GM12878 (cell line): ENCODE results near the gene ZMIZ2. TPM values are rescaled to one million over a fixed set of nuclear protein-coding genes. Genes with fewer than 3 reads are reported as not detected.

Experiments used
- ATAC-seq: fragments of 200-7000 bp; cut with Tn5 transposase; 3 replicates; pipeline ENCODE4 v1.9.1; 2020; ENCODE audit warnings: mild to moderate bottlenecking, moderate library complexity
- BruUV-seq: library from RNA; stranded (reverse); fragments of 400-500 nt; replicated peaks from 2 replicates; lab custom pipeline; 2021; lab: Mats Ljungman, UMichigan
- CTCF ChIA-PET: fragments of 300-600 bp; sonication (Branson Sonifier 250); formaldehyde crosslinking; extraction: SDS; loops from one replicate; lab custom pipeline; 2021; ENCODE audit warnings: inconsistent platforms; lab: Yijun Ruan, JAX
- POLR2A ChIA-PET: fragments of 350-600 bp; formaldehyde crosslinking; extraction: SDS; loops from one replicate; lab custom pipeline; 2021; ENCODE audit warnings: inconsistent platforms; lab: Charles Lee
- RAD21 ChIA-PET: fragments of 300-600 bp; sonication (Branson Sonifier 250); formaldehyde crosslinking; loops from one replicate; lab custom pipeline; 2023; ENCODE audit warnings: antibody characterized with exemption; ENCODE audit not compliant: unreplicated experiment; lab: Charles Lee
- SMC1A ChIA-PET: fragments of 300-600 bp; sonication (Branson Sonifier 250); formaldehyde crosslinking; loops from one replicate; lab custom pipeline; 2023; ENCODE audit not compliant: unreplicated experiment, uncharacterized antibody; lab: Charles Lee
- DNase-seq: peaks from one replicate; pipeline ENCODE4 v3.0.0-alpha.2; 2011; ENCODE audit warnings: low read depth, low spot score
- FAIRE-seq: peaks from 3 replicates; lab custom pipeline; 2011; peaks lifted over from hg19 to GRCh38; lab: Jason Lieb, UNC
- H2AFZ ChIP-seq: 2 replicates; pipeline ENCODE4 v1.6.0; 2011; ENCODE audit warnings: low read depth, low read length, control low read depth; ENCODE audit not compliant: control insufficient read depth
- H3K27ac ChIP-seq: 2 replicates; pipeline ENCODE4 v1.5.1; 2011; ENCODE audit warnings: control low read depth; ENCODE audit not compliant: control insufficient read depth, insufficient read depth
- H3K27me3 ChIP-seq, 2 experiments: replicated peaks in 1 of 2; 2 replicates each; pipeline versions ENCODE4 v1.6.0 to v1.6.1; 2011; ENCODE audit warnings: low read length in 1 of 2; ENCODE audit not compliant: control insufficient read depth in 2 of 2, insufficient read depth in 2 of 2
- H3K36me3 ChIP-seq, 2 experiments: 2 replicates each; pipeline ENCODE4 v1.5.1; 2011; ENCODE audit warnings: low read length in 1 of 2; ENCODE audit not compliant: control insufficient read depth in 2 of 2, insufficient read depth in 2 of 2
- H3K4me1 ChIP-seq: 2 replicates; pipeline ENCODE4 v1.6.1; 2011; ENCODE audit warnings: mild to moderate bottlenecking, low read length, moderate library complexity, mixed read lengths; ENCODE audit not compliant: control insufficient read depth, insufficient read depth
- H3K4me2 ChIP-seq: 2 replicates; pipeline ENCODE4 v1.6.0; 2011; ENCODE audit warnings: control low read depth; ENCODE audit not compliant: control insufficient read depth, insufficient read depth
- H3K4me3 ChIP-seq: fragments of 200-600 bp; sonication (generic); 2 replicates; pipeline ENCODE4 v1.5.1; 2016
- H3K79me2 ChIP-seq: 2 replicates; pipeline ENCODE4 v1.6.0; 2011; ENCODE audit warnings: low read length; ENCODE audit not compliant: control insufficient read depth, insufficient read depth
- H3K9ac ChIP-seq: 2 replicates; pipeline ENCODE4 v1.8.0; 2011; ENCODE audit warnings: low read length, control low read depth, mixed read lengths; ENCODE audit not compliant: control insufficient read depth, insufficient read depth
- H3K9me3 ChIP-seq: replicated peaks from 3 replicates; pipeline ENCODE4 v1.5.1; 2011; ENCODE audit warnings: mild to moderate bottlenecking, low read length; ENCODE audit not compliant: control insufficient read depth, insufficient read depth
- H4K20me1 ChIP-seq: 2 replicates; pipeline ENCODE4 v1.6.0; 2011; ENCODE audit not compliant: control insufficient read depth, insufficient read depth
- ATF7 ChIP-seq: fragments of 450-650 bp; IDR thresholded peaks from 2 replicates; pipeline ENCODE4 v1.6.1; 2016; ENCODE audit warnings: low read depth, mild to moderate bottlenecking
- CEBPB ChIP-seq, 2 experiments: fragments of 150-350 bp in 1 of 2; IDR thresholded peaks; 2 replicates each; pipeline ENCODE4 v1.6.1; 2012 to 2014; ENCODE audit warnings: low read depth in 2 of 2, low read length in 2 of 2, borderline replicate concordance in 1 of 2, inconsistent platforms in 1 of 2
- FOXM1 ChIP-seq: IDR thresholded peaks from 2 replicates; pipeline ENCODE4 v1.6.1; 2012; ENCODE audit warnings: low read depth, mild to moderate bottlenecking, inconsistent platforms, low read length, moderate library complexity
- LARP7 ChIP-seq: fragments of 450-650 bp; IDR thresholded peaks from 2 replicates; pipeline ENCODE4 v1.6.1; 2017; ENCODE audit warnings: mild to moderate bottlenecking
- MTA2 ChIP-seq: fragments of 450-650 bp; IDR thresholded peaks from 2 replicates; pipeline ENCODE4 v1.6.1; 2016; ENCODE audit warnings: low read depth, mild to moderate bottlenecking, moderate library complexity
- NBN ChIP-seq: fragments of 450-650 bp; IDR thresholded peaks from 2 replicates; pipeline ENCODE4 v1.6.1; 2016
- PAX5 ChIP-seq: IDR thresholded peaks from 2 replicates; pipeline ENCODE4 v1.6.1; 2011; ENCODE audit warnings: low read depth, low read length, borderline replicate concordance
- RBBP5 ChIP-seq: fragments of 200-600 bp; sonication (generic); conservative IDR thresholded peaks from 2 replicates; pipeline ENCODE4 v1.6.1; 2016
- WGBS: methylation state at CpG from one replicate; pipeline ENCODE4 v1.1.6; 2016; ENCODE audit warnings: low lambda C conversion rate; ENCODE audit not compliant: insufficient replicate concordance, insufficient coverage; ENCODE audit errors: missing lambda C conversion rate; 5-methylcytosine and 5-hydroxymethylcytosine counted together
- in situ Hi-C: fragments of 300-500 bp; cut with MboI; formaldehyde crosslinking; loops from 9 replicates; pipeline ENCODE4 v1.14.3; 2018; ENCODE audit warnings: mixed read lengths
- intact Hi-C: fragments of 100-400 bp; cut with micrococcal nuclease; formaldehyde crosslinking; loops from one replicate; pipeline ENCODE4 v1.14.2; 2022; ENCODE audit not compliant: unreplicated experiment
- polyA plus RNA-seq, 11 experiments: library from polyadenylated mRNA; depleted of rRNA in 4 of 11; unstranded in 6 of 11; stranded (reverse) in 5 of 11; fragments of >200 nt; fragmentation: Nextera tagmentation in 4 of 11; fragmentation: Illumina TruSeq in 1 of 11; extraction: Ambion mirVana in 4 of 11; extraction: Trizol in 1 of 11; gene quantifications; 1 replicate in 1 of 11; 2 replicates in 10 of 11; pipeline versions ENCODE4 v1.2.1 to v1.2.3, GENCODE V29; 2011 to 2016; ENCODE audit warnings: inconsistent platforms in 2 of 11, missing spikeins in 2 of 11, low read depth in 1 of 11
- total RNA-seq, 4 experiments: library from RNA; depleted of rRNA in 3 of 4; stranded (reverse); fragments of >200 nt in 3 of 4; fragmentation: Illumina TruSeq in 1 of 4; extraction: Trizol in 1 of 4; gene quantifications; 2 replicates each; pipeline versions ENCODE4 v1.2.1 to v1.2.3, GENCODE V29; 2013 to 2021
- TF ChIP-seq, protein P1 (sequence below): fragments of 450-650 bp; formaldehyde crosslinking; IDR thresholded peaks from 2 replicates; pipeline ENCODE4 v1.4.0; 2020; ENCODE audit warnings: mild to moderate bottlenecking, moderate library complexity

The ZMIZ2 gene
- total and polyA plus RNA-seq, 10 of the 15 experiments (the other 5 are each of a cell fraction or from before 2014, with no cell fraction given) = 0.71 to 158 (median 17.0) TPM

DNA sequence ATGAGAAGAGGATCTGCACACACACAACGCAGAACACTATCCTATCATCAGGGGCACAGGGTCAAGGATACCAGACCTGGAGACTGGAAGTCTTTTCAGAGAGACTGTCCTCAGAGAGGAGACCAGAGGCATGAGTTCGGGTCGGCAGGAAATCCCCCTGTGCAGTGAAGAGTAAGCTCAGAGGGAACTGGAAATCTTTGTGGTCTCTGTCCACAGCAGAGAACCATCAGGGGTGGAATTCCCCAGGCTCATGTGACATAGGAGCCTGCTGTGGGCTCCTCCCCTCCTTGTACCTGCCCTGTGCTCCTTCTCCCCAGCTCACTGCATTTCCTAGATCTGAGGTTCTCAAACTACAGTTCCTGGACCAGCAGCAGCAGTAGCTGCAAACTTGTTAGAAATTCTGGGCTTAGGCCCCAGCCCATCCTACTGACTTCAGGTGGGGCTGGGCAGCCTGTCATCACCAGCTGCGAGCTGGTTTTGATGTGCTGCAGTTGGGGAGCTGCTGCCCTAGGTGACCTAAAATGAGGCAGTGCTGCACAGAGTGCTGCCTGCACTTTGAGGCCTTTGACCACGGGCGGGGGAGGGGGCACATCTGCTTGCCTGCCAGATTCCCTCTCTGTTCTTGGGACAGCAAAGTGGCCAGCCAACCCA lies 2.4 kb downstream of the ZMIZ2 start (continued):
- TF ChIP-seq, protein P1, sequence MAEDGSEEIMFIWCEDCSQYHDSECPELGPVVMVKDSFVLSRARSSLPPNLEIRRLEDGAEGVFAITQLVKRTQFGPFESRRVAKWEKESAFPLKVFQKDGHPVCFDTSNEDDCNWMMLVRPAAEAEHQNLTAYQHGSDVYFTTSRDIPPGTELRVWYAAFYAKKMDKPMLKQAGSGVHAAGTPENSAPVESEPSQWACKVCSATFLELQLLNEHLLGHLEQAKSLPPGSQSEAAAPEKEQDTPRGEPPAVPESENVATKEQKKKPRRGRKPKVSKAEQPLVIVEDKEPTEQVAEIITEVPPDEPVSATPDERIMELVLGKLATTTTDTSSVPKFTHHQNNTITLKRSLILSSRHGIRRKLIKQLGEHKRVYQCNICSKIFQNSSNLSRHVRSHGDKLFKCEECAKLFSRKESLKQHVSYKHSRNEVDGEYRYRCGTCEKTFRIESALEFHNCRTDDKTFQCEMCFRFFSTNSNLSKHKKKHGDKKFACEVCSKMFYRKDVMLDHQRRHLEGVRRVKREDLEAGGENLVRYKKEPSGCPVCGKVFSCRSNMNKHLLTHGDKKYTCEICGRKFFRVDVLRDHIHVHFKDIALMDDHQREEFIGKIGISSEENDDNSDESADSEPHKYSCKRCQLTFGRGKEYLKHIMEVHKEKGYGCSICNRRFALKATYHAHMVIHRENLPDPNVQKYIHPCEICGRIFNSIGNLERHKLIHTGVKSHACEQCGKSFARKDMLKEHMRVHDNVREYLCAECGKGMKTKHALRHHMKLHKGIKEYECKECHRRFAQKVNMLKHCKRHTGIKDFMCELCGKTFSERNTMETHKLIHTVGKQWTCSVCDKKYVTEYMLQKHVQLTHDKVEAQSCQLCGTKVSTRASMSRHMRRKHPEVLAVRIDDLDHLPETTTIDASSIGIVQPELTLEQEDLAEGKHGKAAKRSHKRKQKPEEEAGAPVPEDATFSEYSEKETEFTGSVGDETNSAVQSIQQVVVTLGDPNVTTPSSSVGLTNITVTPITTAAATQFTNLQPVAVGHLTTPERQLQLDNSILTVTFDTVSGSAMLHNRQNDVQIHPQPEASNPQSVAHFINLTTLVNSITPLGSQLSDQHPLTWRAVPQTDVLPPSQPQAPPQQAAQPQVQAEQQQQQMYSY = no peak
- no peak for TF ChIP-seq CEBPB (IDR thresholded peaks at IDR 0.05; ENCODE audit: borderline replicate concordance in 1 of 2, low read depth in 2 of 2, low read length in 2 of 2)
- TF ChIP-seq MTA2 = peak; percentile 67; the same call in 1 of the 2 replicates
- TF ChIP-seq PAX5 = peak; percentile 77; the same call in 1 of the 2 replicates
- no peak; the same call in 1 of the 2 replicates for TF ChIP-seq LARP7
- TF ChIP-seq FOXM1 = peak; percentile 64; the same call in 1 of the 2 replicates
- peak; percentile 74; the same call in 1 of the 2 replicates for TF ChIP-seq NBN

DNA sequence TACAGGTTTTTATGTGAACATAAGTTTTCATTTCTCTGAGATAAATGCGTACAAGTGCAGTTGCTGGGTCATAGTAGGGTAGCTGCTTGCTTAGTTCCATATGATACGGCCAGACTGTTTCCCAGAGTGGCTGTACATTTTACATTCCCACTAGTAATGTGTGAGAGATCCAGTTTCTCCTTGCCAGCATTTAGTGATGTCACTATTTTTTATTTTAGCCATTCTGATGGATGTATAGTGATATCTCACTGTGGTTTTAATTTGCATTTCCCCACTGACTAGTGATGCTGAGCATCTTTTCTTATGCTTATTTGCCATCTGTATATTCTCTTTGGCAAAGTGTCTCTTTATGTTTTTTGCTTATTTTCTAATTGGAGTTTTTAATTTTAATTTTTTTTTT lies 4.2 kb downstream of the ZMIZ2 start:
- Histone ChIP-seq H3K4me3 (peak overlapping the region; percentile 92; the same call in 1 of the 2 replicates), H3K9ac (no peak overlapping the region), H3K36me3 (peaks cover 8 to 14% of the 10 kb centered on the region in 2 experiments), H3K9me3 (no peaks in the 10 kb centered on the region), H3K4me1 (peaks cover 31% of the 10 kb centered on the region), H2AFZ (no peak overlapping the region), H3K27me3 (no peaks in the 10 kb centered on the region), H3K79me2 (peaks cover 79% of the 10 kb centered on the region), H3K4me2 (peak overlapping the region; percentile 35), H3K27ac (0 out of 2 replicates have a peak overlapping the region, but pooled peaks have one; percentile 92)
- no peak for DNase-seq
- ATAC-seq = no peak
- ChIA-PET POLR2A (interaction anchor here (1.1 to 1.4 kb wide), 3 partner anchors 114 to 147 kb away, joined by 3 to 6 read pairs (median 4); no protein-coding TSS in a partner anchor), CTCF (interaction anchor here (0.7 to 4.1 kb wide), 3 partner anchors 16 to 104 kb away, joined by 3 to 23 read pairs (median 4); partner anchors contain the start of gene H2AZ2), RAD21 (interaction anchor here (1.2 to 6.6 kb wide), 6 partner anchors 17 to 146 kb away, joined by 3 to 107 read pairs (median 38); partner anchors contain the start of genes H2AZ2 and OGDH)
- no TSS peak for BruUV-seq
- 67% methylated on average over 2 of the region's 2 CpGs for WGBS
- in situ Hi-C loops (no loop called here), intact Hi-C loops (loop anchor here (5.0 kb wide), 2 partner anchors 94 to 166 kb away; partner anchors contain the start of gene H2AZ2)
- no peak for FAIRE-seq
- TF ChIP-seq ATF7 (peak; percentile 79), RBBP5 (no peak)
- TF ChIP-seq, all 136 proteins: peak for 1
- peaks cover 6% of the 10 kb centered on the region; the same call in 1 of the 2 replicates for H4K20me1 ChIP-seq
- SMC1A ChIA-PET = interaction anchor here (1.1 to 5.4 kb wide), 5 partner anchors 14 to 116 kb away, joined by 3 to 79 read pairs (median 5); no protein-coding TSS in a partner anchor
